ENCODE measurements around the gene MFNG.

MFNG gene

DNA sequence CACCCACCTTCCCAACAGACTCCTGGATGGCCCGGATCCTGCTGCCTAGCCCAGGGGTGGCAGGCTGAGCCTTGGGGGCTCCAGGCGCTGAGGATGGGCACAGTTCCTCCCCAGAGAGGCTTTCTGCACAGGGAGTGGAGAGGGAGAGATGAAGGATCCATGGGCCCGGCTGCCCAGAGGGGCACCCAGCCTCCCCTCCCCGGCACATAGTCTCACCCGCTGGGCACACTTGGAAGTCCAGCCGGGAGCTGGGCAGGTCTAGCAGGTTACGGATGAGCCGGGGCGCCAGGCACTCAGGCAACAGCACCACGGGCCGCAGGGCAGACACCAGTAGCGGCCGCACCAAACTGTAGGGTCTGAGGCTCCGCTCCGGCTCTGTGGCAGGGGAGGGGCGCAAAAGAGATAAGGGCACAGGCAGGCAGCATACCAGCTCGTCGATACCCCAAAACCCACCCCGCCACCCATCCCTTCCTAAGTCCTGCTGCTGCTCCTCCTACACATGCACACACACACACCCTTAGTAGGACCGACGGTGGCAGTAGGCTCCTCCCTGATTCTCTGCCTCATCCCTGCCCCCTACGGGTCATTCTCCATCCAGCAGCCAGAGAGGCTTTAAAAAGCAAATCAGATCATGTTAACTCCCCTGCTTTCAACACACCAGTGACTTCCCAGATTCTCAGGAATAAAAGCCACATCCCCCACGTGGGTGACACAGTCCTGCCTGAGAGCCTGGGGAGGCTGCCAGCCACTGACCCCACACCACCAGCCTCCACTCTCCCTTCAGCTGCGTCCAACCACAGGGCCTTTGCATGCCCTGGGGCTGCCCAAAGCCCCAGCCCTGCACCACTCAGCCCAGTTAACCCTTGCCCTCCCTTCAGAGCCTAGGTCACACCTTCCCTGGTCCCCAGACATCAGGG lies 6.5 kb upstream of the MFNG start:
- DNase-seq = peak; percentile 76

DNA sequence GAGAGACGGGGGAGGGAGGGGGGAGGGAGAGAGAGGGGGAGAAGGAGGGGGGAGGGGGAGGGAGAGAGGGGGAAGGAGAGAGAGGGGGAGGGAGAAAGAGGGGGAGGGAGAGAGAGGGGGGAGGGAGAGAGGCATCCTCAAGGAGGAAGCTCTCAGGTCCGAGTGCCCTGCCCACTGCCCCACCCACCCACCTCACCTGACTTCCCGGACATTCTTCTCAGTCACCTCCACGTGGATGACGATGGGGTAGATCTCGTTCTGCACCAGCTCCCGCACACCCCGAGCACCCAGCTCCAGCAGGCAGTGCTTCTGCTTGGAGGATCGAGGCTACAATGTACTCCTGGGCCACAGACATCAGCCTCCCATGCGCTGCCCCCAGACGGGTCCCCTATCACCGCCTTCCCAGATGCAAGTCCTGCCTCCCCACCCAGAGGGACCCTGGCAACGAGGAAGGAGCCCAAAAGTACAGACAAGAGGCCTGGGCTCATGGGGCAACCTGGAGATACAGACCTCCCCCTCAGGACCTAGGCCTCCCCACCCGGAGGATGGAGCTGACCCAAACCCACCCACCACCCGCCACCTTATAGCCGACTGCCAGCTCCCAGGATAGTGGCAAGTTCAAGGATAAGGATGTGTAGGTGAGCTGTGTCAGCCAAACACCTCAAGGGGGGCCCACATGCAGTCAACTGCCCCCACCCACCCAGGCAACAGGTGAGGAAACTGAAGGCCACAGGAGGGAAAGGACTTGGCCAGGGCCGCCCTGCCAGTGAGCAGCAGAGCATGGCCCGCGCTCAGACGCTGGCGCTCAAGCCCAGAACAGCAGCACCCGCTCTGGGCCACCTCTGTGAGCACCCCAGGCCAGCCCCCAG lies 5.6 kb upstream of the MFNG start:
- DNase-seq = no peak

DNA sequence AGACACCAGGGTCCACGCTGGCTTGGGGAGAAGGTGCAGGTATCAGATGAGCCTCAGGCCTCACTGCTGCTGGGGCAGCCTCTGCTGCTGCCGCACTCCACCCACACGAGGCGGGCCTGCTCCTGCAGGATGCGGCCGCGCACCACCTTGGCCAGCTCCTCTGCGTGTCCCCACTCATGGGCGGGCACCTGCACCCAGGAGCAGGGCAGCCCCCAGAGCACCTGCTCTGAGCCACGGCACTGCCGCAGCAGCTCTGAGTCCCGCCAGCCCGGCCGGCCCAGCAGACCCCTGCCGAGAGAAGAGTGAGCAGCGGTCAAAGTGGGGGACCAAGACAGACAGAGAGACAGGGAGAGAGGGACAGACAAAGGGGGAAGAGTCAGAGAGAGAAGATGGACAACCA lies 4.9 kb upstream of the MFNG start:
- no peak for DNase-seq

DNA sequence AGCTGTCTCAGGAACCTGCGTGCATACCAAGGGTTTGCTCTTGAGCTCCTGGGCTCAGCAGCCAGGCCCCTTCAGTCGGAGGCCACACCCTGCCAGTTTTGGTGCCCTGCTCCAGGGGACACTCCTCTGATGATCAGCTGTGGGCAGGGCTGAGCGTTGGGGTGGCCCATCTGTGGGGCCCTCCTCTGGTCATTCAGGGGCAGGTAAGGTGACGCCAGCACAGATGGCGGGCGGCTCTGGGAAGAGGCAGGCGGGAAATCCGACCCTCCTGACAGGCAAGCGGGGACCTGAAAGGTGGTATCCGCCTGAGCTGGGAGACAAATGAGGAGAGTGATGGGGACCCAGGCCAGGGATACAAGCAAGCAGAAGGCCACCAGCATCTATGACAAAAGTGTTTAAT lies 3.8 kb upstream of the MFNG start:
- no peak for DNase-seq

DNA sequence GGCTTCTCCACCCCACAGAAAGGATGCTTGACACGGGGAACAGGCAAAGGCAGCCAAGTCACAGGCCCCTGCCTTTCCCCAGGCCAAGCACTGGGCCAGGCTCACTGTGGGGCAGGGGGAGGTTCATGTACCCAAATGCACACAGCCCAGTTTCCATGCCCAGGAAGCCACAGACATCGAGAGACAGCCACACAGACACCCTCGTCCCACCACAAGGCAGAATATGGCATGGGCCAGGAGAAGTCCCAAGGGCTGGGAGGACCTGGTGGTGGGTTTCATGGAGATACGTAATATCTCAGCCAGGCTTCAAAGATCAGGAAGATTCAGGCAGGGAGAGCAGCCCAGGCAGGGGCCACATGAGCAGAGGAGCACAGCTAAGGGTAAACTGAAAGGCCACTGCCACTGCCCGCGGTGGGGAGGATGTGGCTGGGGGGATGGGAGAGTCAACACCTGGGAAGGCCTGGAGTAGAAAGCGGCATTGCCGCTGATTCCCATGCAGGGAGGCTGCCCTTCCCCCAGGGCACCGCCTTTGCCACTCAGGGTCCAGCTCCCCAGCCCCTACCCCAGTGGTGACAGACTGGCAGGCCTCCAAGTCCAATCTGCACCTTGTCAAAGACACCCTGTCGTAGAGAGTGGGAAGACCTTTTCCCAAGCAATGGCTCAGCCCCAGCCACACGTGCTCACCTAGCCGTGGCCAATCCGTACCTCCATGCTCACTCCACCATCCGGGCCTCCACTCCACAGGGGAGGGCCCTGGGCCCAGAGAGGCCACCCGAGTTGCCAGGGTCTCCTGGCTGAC lies 2.4 kb upstream of the MFNG start:
- DNase-seq = no peak

DNA sequence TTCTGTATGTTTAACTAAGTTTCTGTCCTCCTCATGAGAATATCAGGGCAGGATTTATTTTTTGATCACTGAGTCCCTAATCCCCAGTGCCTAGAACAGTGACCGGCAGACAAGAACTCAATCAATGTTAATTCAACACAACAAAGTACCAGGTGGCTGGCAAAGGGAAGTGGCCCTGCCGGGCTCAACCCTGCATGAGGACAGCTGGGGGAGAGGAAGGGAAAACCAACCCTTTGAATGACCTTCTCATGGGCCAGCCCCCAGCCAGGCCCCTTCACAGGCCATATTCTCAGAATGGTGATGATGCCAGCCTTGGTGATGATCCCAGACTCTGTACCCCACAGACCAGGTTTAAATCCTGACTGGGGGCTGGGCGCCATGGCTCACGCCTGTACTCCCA lies 1.4 kb upstream of the MFNG start:
- no peak for DNase-seq

DNA sequence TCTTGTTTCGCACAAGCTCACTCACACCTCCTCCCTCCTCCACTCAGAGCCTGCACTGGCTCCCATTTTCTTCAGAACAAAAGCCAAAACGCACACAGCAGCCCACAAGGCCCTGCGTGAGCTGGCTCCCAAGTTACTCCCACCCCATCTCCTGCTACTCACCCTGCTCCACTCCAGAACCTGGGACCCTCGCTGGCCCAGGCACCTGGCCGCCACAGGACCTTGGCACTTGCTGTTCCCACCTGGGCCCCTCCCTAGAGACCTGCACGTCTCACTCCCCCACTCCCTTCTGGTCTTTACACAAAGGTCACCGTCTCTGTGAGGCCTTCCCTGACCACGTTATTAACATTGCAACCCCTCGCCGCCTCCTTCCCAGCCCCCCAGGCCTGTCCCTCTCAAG lies 945 bp upstream of the MFNG start:
- no peak for DNase-seq

DNA sequence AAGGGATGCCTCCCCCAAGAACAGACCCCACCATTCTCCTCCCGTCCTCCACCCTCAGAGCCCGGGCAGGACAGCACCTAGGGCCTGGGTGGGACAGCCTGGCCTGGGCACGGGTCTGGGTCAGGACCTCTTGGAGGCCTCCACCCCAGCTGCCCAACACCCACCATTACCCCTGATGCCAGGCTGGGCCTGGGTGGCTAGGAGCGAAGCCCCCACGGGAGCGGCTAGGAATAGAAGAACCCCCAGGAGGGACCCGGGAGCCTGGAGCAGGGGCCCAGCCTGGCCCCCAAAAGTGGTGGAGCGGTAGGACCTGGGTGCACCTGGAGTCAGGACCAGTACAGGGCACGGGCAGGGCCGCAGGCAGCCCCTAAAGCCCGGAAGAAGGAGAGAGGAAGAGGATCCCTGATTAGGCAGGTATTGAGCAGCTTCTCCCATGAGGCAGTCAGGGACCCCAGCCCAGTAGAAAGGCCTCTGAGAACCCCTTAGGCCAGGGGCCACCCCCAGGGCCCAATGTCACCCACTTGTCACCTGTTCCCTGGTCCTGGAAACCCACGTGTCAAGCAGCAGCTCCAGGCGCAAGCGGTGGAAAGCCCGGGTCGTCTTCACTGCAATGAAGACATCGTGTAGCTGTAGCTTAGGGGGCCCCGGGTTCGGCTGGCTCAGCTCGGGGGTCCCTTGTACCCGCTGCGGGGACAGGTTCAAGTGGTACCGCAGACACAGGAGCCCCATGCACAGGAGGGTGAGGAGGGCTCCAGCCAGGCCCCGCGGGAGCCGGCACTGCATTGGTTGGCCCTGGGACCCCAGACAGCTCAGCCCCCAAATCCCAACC lies 575 bp downstream of the MFNG start:
- peak; percentile 41 for DNase-seq

DNA sequence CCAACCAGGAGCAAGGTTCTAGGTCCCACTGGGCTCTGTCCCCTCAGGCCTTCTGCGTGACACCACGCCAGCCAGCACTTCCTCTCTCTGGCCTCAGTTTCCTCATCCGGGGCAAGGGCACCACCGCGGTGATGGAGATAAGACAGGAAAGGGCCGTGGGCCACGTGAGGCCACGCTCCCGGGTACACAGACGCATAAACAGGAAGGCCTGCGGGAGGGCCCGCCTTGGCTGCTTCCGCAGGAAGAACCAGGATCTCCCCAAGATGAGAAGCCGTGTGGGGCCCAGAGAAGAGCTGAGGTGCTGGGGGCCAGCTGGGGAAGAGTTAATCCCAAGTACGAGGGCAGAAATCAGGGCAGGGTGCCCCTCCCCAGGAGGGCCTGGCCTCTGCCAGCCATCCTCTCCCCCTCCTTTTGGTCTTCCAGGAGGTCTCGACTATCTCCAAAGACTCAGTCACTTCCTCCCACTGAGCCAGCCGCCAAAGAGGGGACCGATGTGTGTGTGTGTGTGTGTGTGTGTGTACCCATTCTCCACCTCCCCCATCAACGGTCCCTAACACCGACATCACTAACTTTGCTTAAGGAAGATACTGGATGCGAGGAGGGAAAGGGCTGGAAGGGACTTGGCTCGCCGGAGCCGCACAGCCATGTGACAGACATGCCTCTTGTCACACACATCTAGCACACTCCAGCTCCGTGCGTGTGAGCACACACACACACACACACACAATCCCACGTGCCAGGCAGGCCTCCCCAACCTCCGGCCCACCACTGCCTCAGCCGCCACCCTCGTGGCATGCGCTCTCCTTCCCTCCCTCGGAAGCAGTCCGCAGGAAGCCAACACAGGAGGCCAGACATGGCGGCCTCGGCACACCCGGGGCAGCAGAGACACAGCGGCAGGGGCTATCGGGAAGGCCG lies 1.4 kb downstream of the MFNG start:
- peak; percentile 87 for DNase-seq

DNA sequence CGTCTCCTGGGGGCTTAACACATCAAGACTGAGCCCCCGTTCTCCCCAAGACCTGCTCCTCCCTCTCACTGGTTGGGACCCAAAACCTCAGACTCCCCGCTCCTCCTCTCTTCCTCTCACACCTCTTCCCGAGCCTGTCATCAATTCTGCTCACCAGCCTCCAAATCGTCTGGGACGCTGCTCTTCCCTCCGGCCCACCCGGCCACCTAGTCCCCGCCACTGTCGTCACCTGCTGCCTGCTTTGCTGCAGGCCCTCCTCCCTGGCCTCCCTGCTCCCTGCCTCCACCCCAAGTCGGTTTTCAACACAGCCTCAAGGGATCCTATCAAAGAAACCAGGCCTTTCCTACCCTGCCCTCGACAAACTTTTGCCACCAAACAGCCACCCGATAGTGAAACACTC lies 3.1 kb downstream of the MFNG start:
- DNase-seq = no peak

DNA sequence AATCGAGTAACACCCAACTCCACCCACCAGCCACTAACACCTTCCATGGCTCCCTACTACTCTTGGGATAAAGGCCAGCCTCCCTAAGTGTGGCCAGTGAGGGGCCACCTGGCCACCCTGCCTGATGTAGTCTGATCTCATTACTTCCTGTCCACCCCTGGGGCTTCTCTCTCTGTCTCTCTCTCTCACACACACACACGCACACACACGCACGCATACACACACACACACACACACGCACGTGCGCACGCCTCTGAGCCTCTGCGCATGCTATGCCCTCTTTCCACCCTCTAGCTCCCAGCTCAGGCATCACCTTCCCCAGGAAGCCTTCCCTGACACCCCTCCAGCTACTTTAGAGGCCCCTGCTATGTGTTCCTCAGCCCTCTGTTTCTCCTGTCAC lies 3.9 kb downstream of the MFNG start:
- no peak for DNase-seq

DNA sequence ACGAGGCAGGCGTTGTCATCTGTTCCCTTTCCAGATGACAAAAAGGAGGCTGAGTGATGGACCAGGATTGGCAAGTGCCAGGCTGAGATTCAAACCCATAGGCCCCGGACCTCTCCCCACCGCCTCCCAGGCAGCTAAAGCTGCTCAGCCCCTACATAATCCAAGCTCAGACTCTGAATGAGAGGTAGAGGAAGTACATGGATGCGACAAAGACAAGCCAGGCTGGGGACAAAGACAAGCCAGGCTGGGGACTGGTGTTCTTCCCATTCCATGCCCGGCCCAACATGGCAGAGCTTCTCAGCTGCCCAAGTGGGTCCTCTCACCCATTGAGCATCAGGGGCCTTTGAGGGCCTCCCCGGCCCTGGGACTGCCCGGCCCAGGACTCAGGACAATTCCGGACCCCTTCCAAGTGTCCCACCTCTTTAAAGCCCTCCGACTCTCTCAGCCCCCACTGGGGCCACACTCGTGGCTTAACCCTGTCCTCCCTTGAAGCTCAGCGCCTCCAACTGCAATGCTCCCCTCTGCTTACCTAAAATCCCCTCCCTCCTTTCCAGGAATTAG lies 4.8 kb downstream of the MFNG start:
- no peak for DNase-seq

DNA sequence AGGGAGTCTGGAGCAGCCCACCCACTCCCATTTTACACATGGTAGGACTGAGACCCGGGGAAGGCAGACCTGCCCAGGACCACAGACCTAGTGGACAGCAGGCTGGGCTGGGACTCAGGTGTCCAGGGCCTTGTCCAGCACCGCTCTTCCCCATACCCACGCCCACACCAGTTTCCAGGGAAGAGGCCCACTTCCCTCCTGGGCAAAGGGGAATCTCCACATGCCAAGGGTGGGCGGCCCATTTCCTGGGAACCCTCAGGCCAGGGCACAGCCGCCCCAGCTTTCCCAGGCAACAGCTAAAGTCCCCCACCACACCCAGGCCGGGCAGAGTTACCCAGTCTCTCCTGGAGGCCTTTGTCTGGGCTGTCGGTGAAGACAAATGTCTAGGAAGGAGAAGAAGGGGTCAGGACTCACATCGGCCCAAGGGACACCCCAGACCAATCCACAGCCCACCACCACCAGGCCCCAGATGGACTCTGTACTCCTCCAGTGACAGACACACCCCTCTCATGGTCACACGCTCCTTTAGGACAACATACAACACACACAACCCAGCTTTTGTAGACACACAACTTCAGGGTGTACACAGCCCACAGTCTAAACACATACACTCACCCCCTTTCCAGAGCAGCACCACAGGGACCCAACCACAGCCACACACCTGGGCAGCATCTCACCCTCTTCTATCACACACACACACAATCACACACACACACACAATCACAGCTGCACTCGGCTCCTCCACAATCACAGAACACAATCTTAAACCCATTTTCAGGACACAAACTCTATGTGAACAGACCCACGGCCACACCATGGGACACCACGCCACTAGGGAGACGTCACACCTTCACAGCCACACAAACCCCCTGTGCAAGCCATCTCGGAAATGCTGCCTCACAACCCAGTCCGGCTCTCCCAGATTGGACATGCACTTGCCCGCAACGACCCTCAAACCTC lies 5.5 kb downstream of the MFNG start:
- no peak for DNase-seq

DNA sequence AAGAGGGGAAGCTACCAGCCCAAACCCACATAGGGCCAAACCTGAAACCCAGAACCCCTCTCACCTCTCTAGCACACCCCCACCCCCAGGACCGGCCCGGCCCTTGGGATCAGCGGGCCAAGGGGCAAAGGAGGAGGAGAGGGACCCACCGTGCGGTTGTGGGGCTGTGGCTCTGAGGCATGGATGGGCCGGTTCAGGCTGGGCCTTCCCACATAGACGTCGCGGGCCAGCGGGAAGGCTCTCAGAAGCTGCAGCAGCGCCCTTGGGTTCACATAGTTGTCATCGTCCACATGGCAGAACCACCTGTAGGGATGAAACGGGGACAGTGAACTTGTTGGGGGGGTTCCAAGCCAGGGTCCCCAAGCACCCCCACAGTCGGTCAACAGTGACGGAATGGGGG lies 7.0 kb downstream of the MFNG start:
- no peak for DNase-seq

DNA sequence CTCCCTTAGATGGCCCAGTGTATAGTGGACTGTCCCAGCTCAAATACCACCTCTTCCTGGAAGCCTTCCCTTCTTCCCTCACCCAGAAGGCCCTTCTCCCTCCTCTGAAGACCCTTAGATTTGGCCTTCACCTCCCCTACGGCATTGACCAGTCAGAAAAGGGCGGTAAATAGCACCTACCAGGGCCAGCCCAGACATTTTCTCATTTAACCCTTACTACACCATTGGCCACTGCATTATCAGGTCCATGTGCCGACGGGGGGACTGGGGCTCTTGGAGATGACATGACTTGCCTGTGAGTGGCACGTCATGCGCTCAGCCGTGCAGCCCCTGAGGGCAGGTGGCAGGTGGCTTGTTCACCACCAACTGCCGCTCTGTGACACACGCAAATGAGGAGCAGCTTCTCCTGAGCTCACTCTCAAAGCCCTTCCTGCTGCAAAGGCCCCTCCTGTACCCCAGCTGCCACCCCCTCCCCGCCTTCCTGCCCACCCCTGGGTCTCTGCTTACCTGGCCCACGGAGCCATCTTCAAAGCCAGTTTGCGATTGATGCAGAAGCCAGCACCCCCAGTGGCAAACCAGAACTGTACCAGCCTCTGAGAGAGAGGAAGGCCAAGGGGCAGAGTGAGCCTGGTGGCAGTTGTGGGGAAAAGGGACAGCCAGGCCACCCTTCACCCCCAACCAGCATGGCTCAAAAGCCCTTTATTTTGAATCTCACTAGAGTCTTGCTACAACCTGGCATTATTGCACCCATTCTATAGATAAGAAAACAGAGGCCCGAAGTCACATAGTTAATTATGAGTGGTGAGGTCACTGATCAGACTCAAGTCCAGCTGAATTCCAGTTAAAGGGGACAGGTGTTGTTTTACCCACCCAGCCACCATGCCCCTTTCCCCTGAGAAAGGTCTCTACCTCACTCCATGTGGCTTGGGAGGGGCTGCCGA lies 9.5 kb downstream of the MFNG start:
- no peak for DNase-seq

DNA sequence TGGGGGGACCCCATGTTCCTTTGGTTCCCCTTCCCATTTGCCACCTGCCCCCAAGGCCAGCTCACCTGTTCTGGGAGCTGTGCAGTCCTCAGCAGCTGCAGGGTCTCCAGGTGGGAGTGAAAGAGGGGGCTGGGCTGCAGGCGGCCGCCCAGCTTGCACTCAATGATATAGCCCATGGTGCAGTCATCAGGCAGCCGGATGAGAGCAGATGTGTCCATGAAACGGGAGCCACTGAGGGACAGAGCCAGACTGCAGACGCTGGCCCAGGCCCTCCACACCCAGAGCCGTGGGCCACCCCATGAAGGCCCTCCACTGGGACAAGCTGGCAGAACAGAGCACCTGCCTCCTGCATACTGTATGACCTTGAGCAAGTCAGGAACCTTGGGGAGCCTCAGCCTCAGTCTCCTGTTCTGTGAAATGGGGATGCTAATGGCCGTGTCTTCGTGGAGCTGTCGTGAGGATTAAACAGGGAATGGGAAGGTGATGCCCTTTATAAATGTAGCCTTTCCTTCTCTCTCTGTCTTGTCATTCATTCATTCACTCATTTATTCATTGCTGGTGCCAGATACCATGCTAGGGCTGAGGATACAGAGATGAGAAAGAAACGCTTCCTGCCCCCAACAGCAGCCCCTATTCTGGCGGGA lies 11.6 kb downstream of the MFNG start:
- DNase-seq = no peak

DNA sequence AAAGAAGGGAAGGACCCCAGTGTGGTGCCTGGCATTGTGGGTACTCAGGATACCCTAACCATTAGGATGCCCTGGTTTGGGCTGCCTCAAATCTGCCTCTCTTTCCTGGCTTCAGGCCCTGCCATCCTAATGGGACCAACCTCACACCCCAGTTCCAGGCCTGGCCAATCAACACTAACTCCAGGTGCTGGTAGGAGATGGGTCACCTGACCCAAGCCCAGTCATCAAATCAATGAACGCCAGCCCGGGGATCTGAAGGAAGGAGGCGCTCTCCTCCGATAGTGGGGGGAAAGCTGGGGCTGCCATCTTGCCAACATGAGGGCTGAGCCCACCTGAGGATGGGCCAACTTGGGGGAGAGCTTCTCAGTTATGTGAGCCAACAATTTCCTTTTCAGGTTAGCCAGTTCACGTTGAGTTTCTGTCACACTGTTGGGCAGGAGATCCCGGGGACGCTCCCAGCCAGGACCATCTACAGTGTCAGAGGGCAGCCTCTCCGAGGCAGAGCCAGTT lies 12.7 kb downstream of the MFNG start:
- no peak for DNase-seq

Data from activated CD4-positive, alpha-beta T cell treated with anti-CD3 and anti-CD28 coated beads for 48 hours (primary cell).